Mammary epithelial cell (primary cell): Measurements from ENCODE around the gene GRID1.

Source experiments
- CTCF ChIP-seq, 2 donors: IDR thresholded peaks in 1 of 2; conservative IDR thresholded peaks in 1 of 2; 2 replicates each; pipeline ENCODE4 v1.5.1; 2011 to 2012; ENCODE audit warnings: inconsistent platforms in 2 of 2, low read length in 2 of 2, mild to moderate bottlenecking in 2 of 2, control low read depth in 1 of 2, low read depth in 1 of 2; ENCODE audit not compliant: insufficient read depth in 1 of 2; ENCODE audit errors: extremely low read depth in 1 of 2
- EZH2 ChIP-seq: IDR thresholded peaks from 2 replicates; pipeline ENCODE4 v1.6.1; 2012; ENCODE audit warnings: low read length, inconsistent platforms, borderline replicate concordance

DNA sequence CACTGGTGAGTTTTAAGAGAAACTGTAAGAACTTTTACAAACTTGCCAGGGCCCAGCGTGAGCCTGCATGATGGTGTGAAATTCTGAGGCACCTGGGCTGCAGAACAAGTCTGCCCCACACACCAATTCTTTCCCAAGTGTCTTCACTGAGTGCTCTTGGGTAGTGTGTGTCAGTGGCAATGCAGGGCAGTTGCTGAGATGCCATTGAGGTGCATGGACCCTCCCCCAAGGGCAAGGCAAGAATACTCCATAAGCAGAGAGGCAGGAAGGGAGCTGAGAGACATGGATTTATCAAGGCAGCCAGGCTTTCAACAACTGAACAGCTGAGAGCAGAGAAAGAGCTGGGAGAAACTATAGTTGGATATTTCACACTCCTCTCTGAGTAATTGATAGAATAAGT, 801.2 kb downstream of the GRID1 start:
- TF ChIP-seq CTCF (conservative IDR thresholded peaks at IDR 0.05 in 1 of 2, IDR thresholded peaks at IDR 0.05 in 1 of 2; ENCODE audit: extremely low read depth in 1 of 2, insufficient read depth in 1 of 2, low read depth in 1 of 2, low read length in 2 of 2) (no peak), EZH2 (no peak)
